Stimulated activated CD4-positive, alpha-beta T cell treated with anti-CD3 and anti-CD28 coated beads, Interleukin-1b, Interleukin-23, amount 100 ng/mL, for 48 hours (primary cell): ENCODE data around the gene ADCY4.
"Not testable (repeated sequence)": the region's sequence is repeated elsewhere in the genome, so short reads cannot be mapped to it uniquely, and the experiment has no call there.

Experiments
- DNase-seq: peaks from one replicate; pipeline ENCODE4 v3.0.0-alpha.2; 2020

The ADCY4 gene

GRCh38 chr14:24366721-24367513 lies 32.0 kb upstream of the ADCY4 start:
- DNase-seq: peak; percentile 23

GRCh38 chr14:24366413-24366720 lies 31.5 kb upstream of the ADCY4 start:
- no peak for DNase-seq

GRCh38 chr14:24365600-24366412 lies 30.9 kb upstream of the ADCY4 start:
- DNase-seq: peak; percentile 80

GRCh38 chr14:24364841-24365240 lies 30.0 kb upstream of the ADCY4 start:
- DNase-seq: no peak

- DNase-seq: no peak
Measured at GRCh38 chr14:24363401-24363800, 28.5 kb upstream of the ADCY4 start.

- DNase-seq: no peak
Measured at GRCh38 chr14:24362241-24362960, 27.5 kb upstream of the ADCY4 start.

GRCh38 chr14:24361326-24361725 lies 26.5 kb upstream of the ADCY4 start:
- no peak for DNase-seq

- DNase-seq: no peak
Measured at GRCh38 chr14:24360281-24360680, 25.4 kb upstream of the ADCY4 start.

GRCh38 chr14:24356208-24356607 lies 21.3 kb upstream of the ADCY4 start:
- no peak for DNase-seq

GRCh38 chr14:24355009-24355408 lies 20.1 kb upstream of the ADCY4 start:
- DNase-seq: no peak

GRCh38 chr14:24354482-24354825 lies 19.6 kb upstream of the ADCY4 start:
- DNase-seq: not testable (repeated sequence)

- DNase-seq: no peak
Measured at GRCh38 chr14:24353559-24354481, 18.9 kb upstream of the ADCY4 start.

- DNase-seq: no peak
Measured at GRCh38 chr14:24351517-24351916, 16.6 kb upstream of the ADCY4 start.

GRCh38 chr14:24349742-24350141 lies 14.9 kb upstream of the ADCY4 start:
- no peak for DNase-seq

- DNase-seq: no peak
Measured at GRCh38 chr14:24348186-24348585, 13.3 kb upstream of the ADCY4 start.

GRCh38 chr14:24347134-24347533 lies 12.3 kb upstream of the ADCY4 start:
- DNase-seq: no peak

- DNase-seq: no peak
Measured at GRCh38 chr14:24343795-24344660, 9.2 kb upstream of the ADCY4 start.

GRCh38 chr14:24342889-24343288 lies 8.0 kb upstream of the ADCY4 start:
- DNase-seq: no peak

GRCh38 chr14:24340606-24341005 lies 5.7 kb upstream of the ADCY4 start:
- DNase-seq: no peak

- DNase-seq: peak; percentile 59
Measured at GRCh38 chr14:24339284-24340151, 4.6 kb upstream of the ADCY4 start, which contains the start of gene RIPK3. TSS of gene RIPK3 (minus strand) at chr14:24339991. CDS start at chr14:24339826, 165 bp downstream.

GRCh38 chr14:24338843-24339242 lies 4.0 kb upstream of the ADCY4 start:
- DNase-seq: no peak
